SK-N-SH (cell line): ENCODE results near the gene ADGRG7. TPM values are rescaled to one million over a fixed set of nuclear protein-coding genes. Genes with fewer than 3 reads are reported as not detected.

Source experiments
- CTCF ChIA-PET: fragments of 300-600, 350-600 bp; formaldehyde crosslinking; extraction: SDS; loops from one replicate; lab custom pipeline; 2021; lab: Yijun Ruan, JAX
- POLR2A ChIA-PET: fragments of 350-600 bp; sonication (Branson Sonifier 250); formaldehyde crosslinking; extraction: SDS; loops from one replicate; lab custom pipeline; 2020; ENCODE audit warnings: antibody characterized with exemption, inconsistent platforms; lab: Yijun Ruan, JAX
- DNase-seq: peaks from one replicate; pipeline ENCODE4 v3.0.0; 2012
- H2AFZ ChIP-seq: fragments of 200-600 bp; sonication (generic); 2 replicates; pipeline ENCODE4 v1.8.1; 2016; ENCODE audit warnings: antibody characterized with exemption, mild to moderate bottlenecking, low read depth
- H3F3A ChIP-seq: fragments of 200-600 bp; sonication (generic); replicated peaks from 2 replicates; pipeline ENCODE3; 2016; ENCODE audit warnings: antibody characterized with exemption, mild to moderate bottlenecking; ENCODE audit not compliant: insufficient read depth
- H3K27ac ChIP-seq, 2 experiments: fragments of 200-500 bp in 1 of 2; fragments of 200-600 bp in 1 of 2; sonication (Bioruptor generic) in 1 of 2; sonication (generic), shearing (Covaris generic) in 1 of 2; 2 replicates each; pipeline versions ENCODE4 v1.5.1 to v1.6.1; 2014 to 2016; ENCODE audit warnings: low read depth in 2 of 2, inconsistent platforms in 1 of 2, low read length in 1 of 2, mild to moderate bottlenecking in 1 of 2, mixed read lengths in 1 of 2
- H3K27me3 ChIP-seq: fragments of 200-600 bp; sonication (generic), shearing (Covaris generic); 2 replicates; pipeline ENCODE4 v1.6.1; 2016; ENCODE audit warnings: mixed run types; ENCODE audit not compliant: insufficient read depth
- H3K36me3 ChIP-seq, 2 experiments: fragments of 200-500 bp in 1 of 2; fragments of 200-600 bp in 1 of 2; sonication (Bioruptor generic) in 1 of 2; sonication (generic) in 1 of 2; replicated peaks in 1 of 2; 2 replicates each; pipeline versions ENCODE3 to v1.5.1; 2014 to 2016; ENCODE audit warnings: low read length in 1 of 2, mild to moderate bottlenecking in 1 of 2; ENCODE audit not compliant: insufficient read depth in 2 of 2, control insufficient read depth in 1 of 2
- H3K4me1 ChIP-seq, 2 experiments: fragments of 200-500 bp in 1 of 2; fragments of 200-600 bp in 1 of 2; sonication (Bioruptor generic) in 1 of 2; sonication (generic), shearing (Covaris generic) in 1 of 2; 2 replicates each; pipeline versions ENCODE4 v1.5.1 to v1.6.1; 2014 to 2016; ENCODE audit warnings: low read depth in 1 of 2, low read length in 1 of 2, mixed run types in 1 of 2; ENCODE audit not compliant: insufficient read depth in 2 of 2, control insufficient read depth in 1 of 2
- H3K4me2 ChIP-seq: fragments of 200-600 bp; sonication (generic), shearing (Covaris generic); 2 replicates; pipeline ENCODE4 v1.6.1; 2017; ENCODE audit warnings: mixed run types
- H3K4me3 ChIP-seq, 2 experiments: fragments of 200-500 bp in 1 of 2; fragments of 200-600 bp in 1 of 2; sonication (Bioruptor generic) in 1 of 2; sonication (generic), shearing (Covaris generic) in 1 of 2; 2 replicates each; pipeline versions ENCODE4 v1.5.1 to v1.8.1; 2014 to 2016; ENCODE audit warnings: low read depth in 2 of 2, inconsistent platforms in 1 of 2, low read length in 1 of 2, mild to moderate bottlenecking in 1 of 2, mixed read lengths in 1 of 2, moderate library complexity in 1 of 2
- H3K79me2 ChIP-seq: fragments of 200-600 bp; sonication (generic); 2 replicates; pipeline ENCODE4 v1.8.1; 2017; ENCODE audit warnings: mild to moderate bottlenecking; ENCODE audit not compliant: insufficient read depth
- H3K9ac ChIP-seq: fragments of 200-600 bp; sonication (generic); 2 replicates; pipeline ENCODE4 v1.6.1; 2017; ENCODE audit warnings: mixed run types
- H3K9me2 ChIP-seq: fragments of 200-600 bp; sonication (generic); 2 replicates; pipeline ENCODE4 v1.6.1; 2017; ENCODE audit warnings: mixed run types
- H3K9me3 ChIP-seq: fragments of 200-600 bp; sonication (generic); 2 replicates; pipeline ENCODE4 v1.6.1; 2017; ENCODE audit warnings: mixed run types, mild to moderate bottlenecking, moderate library complexity
- H4K20me1 ChIP-seq: fragments of 200-600 bp; sonication (generic); 2 replicates; pipeline ENCODE4 v1.6.1; 2017; ENCODE audit warnings: mild to moderate bottlenecking, mixed run types; ENCODE audit not compliant: insufficient read depth
- CHD2 ChIP-seq: fragments of 150-350 bp; IDR thresholded peaks from 2 replicates; pipeline ENCODE4 v1.6.1; 2018; ENCODE audit warnings: low read length; ENCODE audit not compliant: partially characterized antibody
- FOXJ3 ChIP-seq: sonication (generic); formaldehyde crosslinking; IDR thresholded peaks from 2 replicates; pipeline ENCODE4 v1.5.1; 2020; ENCODE audit warnings: mild to moderate bottlenecking, missing genetic modification reagents
- MAX ChIP-seq: IDR thresholded peaks from 2 replicates; pipeline ENCODE4 v1.4.0; 2012; ENCODE audit warnings: low read depth
- MEF2A ChIP-seq: IDR thresholded peaks from 2 replicates; pipeline ENCODE4 v1.4.0; 2012; ENCODE audit warnings: low read depth, borderline replicate concordance
- MXI1 ChIP-seq: IDR thresholded peaks from 2 replicates; pipeline ENCODE4 v1.6.1; 2012; ENCODE audit warnings: mild to moderate bottlenecking, low read depth, low read length, improper control_type of control experiment
- POLR2AphosphoS5 ChIP-seq: IDR thresholded peaks from 2 replicates; pipeline ENCODE4 v1.6.1; 2012; ENCODE audit warnings: low read depth, low read length
- REST ChIP-seq: IDR thresholded peaks from 2 replicates; pipeline ENCODE4 v1.6.1; 2012; ENCODE audit warnings: mild to moderate bottlenecking, low read depth, low read length, moderate library complexity
- RFX5 ChIP-seq: IDR thresholded peaks from 2 replicates; pipeline ENCODE4 v1.6.1; 2012; ENCODE audit warnings: mild to moderate bottlenecking, improper control_type of control experiment, low read length
- SMC3 ChIP-seq: IDR thresholded peaks from 2 replicates; pipeline ENCODE4 v1.6.1; 2012; ENCODE audit warnings: low read depth, low read length, improper control_type of control experiment
- USF2 ChIP-seq: fragments of 150-350 bp; IDR thresholded peaks from 2 replicates; pipeline ENCODE4 v1.6.1; 2017; ENCODE audit warnings: antibody characterized with exemption, low read length, low read depth, borderline replicate concordance
- YY1 ChIP-seq: IDR thresholded peaks from 2 replicates; pipeline ENCODE4 v1.4.0; 2012; ENCODE audit warnings: low read depth, mild to moderate bottlenecking
- WGBS: methylation state at CpG from one replicate; pipeline ENCODE4 v1.1.6; 2017; ENCODE audit warnings: low lambda C conversion rate; 5-methylcytosine and 5-hydroxymethylcytosine counted together
- polyA plus RNA-seq, 3 experiments: library from polyadenylated mRNA; depleted of rRNA; stranded (reverse); fragments of >200 nt; gene quantifications; 2 replicates each; pipeline ENCODE4 v1.2.3, GENCODE V29; 2012

ADGRG7 gene
- polyA plus RNA-seq, 1 of the 3 experiments (the other 2 are of a cell fraction): not detected

GRCh38 chr3:100698736-100699135 lies 89.3 kb downstream of the ADGRG7 start:
- Histone ChIP-seq H3K9me3 (no peaks in the 10 kb centered on the region), H2AFZ (0 out of 2 replicates have a peak overlapping the region, but pooled peaks have one; percentile 14), H3K9ac (no peak overlapping the region), H3F3A (no peaks in the 10 kb centered on the region)
- 47% methylated on average over 3 of the region's 3 CpGs for WGBS
- no peak for TF ChIP-seq RFX5
- no peak for TF ChIP-seq MXI1
- no peak for TF ChIP-seq MEF2A
- TF ChIP-seq MAX: no peak
- TF ChIP-seq FOXJ3 (CRISPR knock-in tag): no peak
- no peak for TF ChIP-seq POLR2AphosphoS5
- no peak for TF ChIP-seq REST
- TF ChIP-seq, all 33 proteins: peak for 0
- ChIA-PET POLR2A (no interaction called here), CTCF (no interaction called here)
- DNase-seq: no peak
- no peaks in the 10 kb centered on the region for H3K36me3 ChIP-seq
- no peaks in the 10 kb centered on the region for H4K20me1 ChIP-seq
- no peaks in the 10 kb centered on the region for H3K27me3 ChIP-seq
- H3K4me2 ChIP-seq: no peak overlapping the region
- H3K4me3 ChIP-seq: no peak overlapping the region
- no peaks in the 10 kb centered on the region; a peak in 1 of 4 replicates for H3K4me1 ChIP-seq
- no peaks in the 10 kb centered on the region for H3K9me2 ChIP-seq
- no peaks in the 10 kb centered on the region for H3K79me2 ChIP-seq
- no peak overlapping the region for H3K27ac ChIP-seq

- WGBS: 87% methylated on average over 5 of the region's 5 CpGs
- no peaks in the 10 kb centered on the region for H3K79me2 ChIP-seq
- no peaks in the 10 kb centered on the region for H3K9me3 ChIP-seq
- TF ChIP-seq SMC3 (no peak), CHD2 (no peak), YY1 (no peak), USF2 (no peak)
- no peak overlapping the region for H3K9ac ChIP-seq
- DNase-seq: no peak
- H3K9me2 ChIP-seq: no peaks in the 10 kb centered on the region
- no peak overlapping the region for H2AFZ ChIP-seq
- H3K4me3 ChIP-seq: no peak overlapping the region
- no peaks in the 10 kb centered on the region for H4K20me1 ChIP-seq
- H3K4me2 ChIP-seq: no peak overlapping the region
- POLR2A ChIA-PET: no interaction called here
- H3K27ac ChIP-seq: no peak overlapping the region
- CTCF ChIA-PET: no interaction called here
- peaks cover 4% of the 10 kb centered on the region for H3F3A ChIP-seq
- peaks cover 0 to 2% of the 10 kb centered on the region in 2 experiments; a peak in 2 of 4 replicates for H3K4me1 ChIP-seq
- H3K27me3 ChIP-seq: no peaks in the 10 kb centered on the region
- H3K36me3 ChIP-seq: no peaks in the 10 kb centered on the region
Observed at GRCh38 chr3:100700708-100701107, 91.3 kb downstream of the ADGRG7 start.
